ENCODE measurements around the gene YEATS2.

YEATS2 gene

GRCh38 chr3:183815951-183816475, 118.4 kb downstream of the YEATS2 start:
- DNase-seq, result no peak

GRCh38 chr3:183816681-183817510, 119.3 kb downstream of the YEATS2 start:
- DNase-seq, result no peak

GRCh38 chr3:183817639-183818038, 120.0 kb downstream of the YEATS2 start:
- no peak for DNase-seq

- DNase-seq, result no peak
Observed at GRCh38 chr3:183818041-183818620, 120.5 kb downstream of the YEATS2 start.

GRCh38 chr3:183818706-183819624, 121.4 kb downstream of the YEATS2 start:
- no peak for DNase-seq

GRCh38 chr3:183819831-183820230, 122.2 kb downstream of the YEATS2 start:
- DNase-seq, result no peak

- DNase-seq, result no peak
Observed at GRCh38 chr3:183822631-183823030, 125.0 kb downstream of the YEATS2 start.

GRCh38 chr3:183823963-183824362, 126.4 kb downstream of the YEATS2 start:
- no peak for DNase-seq

- no peak for DNase-seq
Observed at GRCh38 chr3:183824761-183825455, 127.3 kb downstream of the YEATS2 start.

- DNase-seq, result peak; percentile 40
Observed at GRCh38 chr3:183825456-183826161, 128.0 kb downstream of the YEATS2 start, which contains the start of gene MAP6D1. Gene MAP6D1, minus strand, starts transcription at chr3:183825577. Its CDS starts 30 bp downstream, at chr3:183825547.

- no peak for DNase-seq
Observed at GRCh38 chr3:183826448-183827250, 129.1 kb downstream of the YEATS2 start.

- DNase-seq, result no peak
Observed at GRCh38 chr3:183827809-183828537, 130.4 kb downstream of the YEATS2 start.

GRCh38 chr3:183828538-183828870, 130.9 kb downstream of the YEATS2 start:
- no peak for DNase-seq

- no peak for DNase-seq
Observed at GRCh38 chr3:183829466-183829865, 131.9 kb downstream of the YEATS2 start.

GRCh38 chr3:183830187-183830586, 132.6 kb downstream of the YEATS2 start:
- no peak for DNase-seq

GRCh38 chr3:183833516-183833915, 135.9 kb downstream of the YEATS2 start:
- no peak for DNase-seq

- no peak for DNase-seq
Observed at GRCh38 chr3:183837390-183837789, 139.8 kb downstream of the YEATS2 start.

GRCh38 chr3:183837894-183838293, 140.3 kb downstream of the YEATS2 start:
- no peak for DNase-seq

- no peak for DNase-seq
Observed at GRCh38 chr3:183839751-183840150, 142.2 kb downstream of the YEATS2 start.

- no peak for DNase-seq
Observed at GRCh38 chr3:183844606-183845005, 147.0 kb downstream of the YEATS2 start.

Data from activated gamma-delta T cell treated with Interleukin-2 at 50 U/mL for 16 hours (primary cell).